HG02798 (cell line): Measurements from ENCODE around the gene EAPP.
"Not testable (repeated sequence)": the region's sequence is repeated elsewhere in the genome, so short reads cannot be mapped to it uniquely, and the experiment has no call there.

Experiments
- ATAC-seq: cut with Tn5 transposase; IDR thresholded peaks from one replicate; pipeline ENCODE4 v1.9.1; 2021; ENCODE audit warnings: mild to moderate bottlenecking; ENCODE audit not compliant: unreplicated experiment, poor library complexity

Gene EAPP, protein sequence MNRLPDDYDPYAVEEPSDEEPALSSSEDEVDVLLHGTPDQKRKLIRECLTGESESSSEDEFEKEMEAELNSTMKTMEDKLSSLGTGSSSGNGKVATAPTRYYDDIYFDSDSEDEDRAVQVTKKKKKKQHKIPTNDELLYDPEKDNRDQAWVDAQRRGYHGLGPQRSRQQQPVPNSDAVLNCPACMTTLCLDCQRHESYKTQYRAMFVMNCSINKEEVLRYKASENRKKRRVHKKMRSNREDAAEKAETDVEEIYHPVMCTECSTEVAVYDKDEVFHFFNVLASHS

DNA sequence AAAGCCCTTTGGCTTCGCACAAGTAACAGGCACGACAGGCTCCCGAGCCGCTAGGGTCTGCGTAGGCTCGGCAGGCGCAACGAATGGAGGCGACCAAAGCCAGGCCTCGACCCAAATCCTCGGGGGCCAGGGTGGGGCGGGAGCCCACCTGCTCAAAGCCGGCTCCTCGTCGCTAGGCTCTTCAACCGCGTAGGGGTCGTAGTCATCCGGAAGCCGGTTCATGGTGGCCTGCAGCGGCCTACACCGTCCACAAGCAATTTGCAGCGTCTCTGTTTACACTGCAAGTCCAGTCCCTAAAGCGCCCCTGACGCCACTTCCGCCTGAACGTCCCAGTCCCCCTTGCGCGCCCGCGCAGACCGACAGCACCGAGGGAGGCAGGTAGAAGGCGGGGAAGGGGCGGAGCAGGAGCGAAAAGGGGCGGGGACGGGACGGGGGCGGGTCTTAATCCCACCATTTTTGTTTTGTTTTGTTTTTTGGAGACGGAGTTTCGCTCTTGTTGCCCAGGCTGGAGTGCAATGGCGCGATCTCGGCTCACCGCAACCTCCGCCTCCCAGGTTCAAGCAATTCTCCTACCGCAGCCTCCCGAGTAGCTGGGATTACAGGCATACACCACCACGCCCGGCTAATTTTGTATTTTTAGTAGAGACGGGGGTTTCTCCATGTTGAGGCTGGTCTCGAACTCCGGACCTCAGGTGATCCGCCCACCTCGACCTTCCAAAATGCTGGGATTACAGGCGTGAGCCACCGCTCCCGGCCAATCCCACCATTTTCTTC lies at the start of gene EAPP:
EAPP (minus strand) TSS at position 295 of the 774 bp plus-strand sequence; CDS start at position 222, 73 bp downstream.
- ATAC-seq, result peak; percentile 100

DNA sequence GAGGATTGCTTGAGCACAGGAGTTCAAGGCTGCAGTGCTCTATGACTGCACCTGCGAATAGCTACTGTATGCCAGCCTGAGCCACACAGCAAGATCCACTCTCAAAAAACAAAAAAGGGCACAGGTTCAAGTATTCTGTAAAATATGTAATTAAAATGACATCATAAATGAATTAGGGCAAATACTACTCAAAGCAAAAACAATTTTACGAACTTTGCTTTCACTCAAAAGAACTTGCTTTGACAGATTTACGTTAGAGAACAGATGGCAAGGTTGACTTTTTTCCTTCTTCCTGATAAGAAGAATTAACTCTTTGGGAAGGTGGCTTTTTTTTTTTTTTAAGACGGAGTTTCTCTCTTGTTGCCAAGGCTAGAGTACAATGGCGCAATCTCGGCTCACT lies 44.0 kb upstream of the EAPP start:
- ATAC-seq, result no peak

DNA sequence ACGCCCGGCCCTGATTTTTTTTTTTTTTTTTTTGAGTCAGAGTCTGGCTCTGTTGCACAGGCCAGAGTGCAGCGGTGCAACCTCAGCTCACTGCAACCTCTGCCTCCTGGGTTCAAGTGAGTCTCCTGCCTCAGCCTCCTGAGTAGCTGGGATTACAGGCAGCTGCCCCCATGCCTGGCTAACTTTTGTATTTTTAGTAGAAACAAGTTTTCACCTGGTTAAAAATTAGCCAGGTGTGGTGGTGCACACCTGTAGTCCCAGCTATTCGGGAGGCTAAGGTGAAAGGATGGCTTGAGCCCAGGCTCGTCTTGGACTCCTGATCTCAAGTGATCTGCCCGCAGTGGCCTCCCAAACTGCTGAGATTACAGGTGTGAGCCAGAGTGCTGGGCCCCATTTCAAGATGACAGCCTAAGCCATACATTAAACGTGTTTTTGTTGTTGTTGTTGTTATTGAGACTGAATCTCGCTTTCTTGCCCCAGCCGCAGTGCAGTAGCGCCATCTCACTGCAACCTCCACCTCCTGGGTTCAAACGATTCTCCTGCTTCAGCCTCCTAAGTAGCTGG lies 42.7 kb upstream of the EAPP start:
- ATAC-seq, result no peak

DNA sequence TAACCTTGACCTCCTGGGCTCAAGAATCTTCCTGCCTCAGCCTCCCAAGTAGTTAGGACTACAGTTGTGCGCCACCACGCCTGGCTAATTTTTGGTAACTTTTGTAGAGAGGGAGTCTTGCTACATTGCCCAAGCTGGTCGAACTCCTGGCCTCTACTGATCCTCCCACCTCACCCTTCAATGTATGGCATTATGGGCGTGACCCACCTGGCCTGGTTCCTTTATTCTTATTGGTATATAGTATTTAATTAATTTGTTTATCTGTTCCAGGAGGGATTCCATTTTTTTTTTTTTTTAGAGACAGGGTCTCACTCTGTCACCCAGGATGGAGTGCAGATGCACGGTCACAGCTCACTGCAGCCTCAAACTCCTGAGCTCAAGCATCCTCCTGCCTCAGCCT lies 40.9 kb upstream of the EAPP start:
- ATAC-seq, result no peak

DNA sequence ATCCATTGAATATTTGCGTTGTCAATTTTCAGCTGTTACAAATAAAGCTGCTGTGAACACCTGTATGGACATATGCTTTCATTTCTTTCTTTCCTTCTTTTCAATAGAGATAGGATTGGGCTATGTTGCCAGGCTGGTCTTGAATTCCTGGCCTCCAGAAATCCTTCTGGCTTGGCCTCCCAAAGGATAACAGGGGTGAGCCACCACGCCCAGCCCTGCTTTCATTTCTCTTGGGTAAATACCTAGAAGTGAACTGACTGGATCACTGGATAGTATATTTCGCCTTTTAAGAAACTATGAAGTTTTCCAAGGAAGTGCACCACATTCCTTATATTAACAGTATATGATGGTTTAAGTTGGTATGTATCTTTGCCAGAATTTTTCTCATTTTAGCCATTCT lies 32.3 kb upstream of the EAPP start:
- ATAC-seq, result no peak

DNA sequence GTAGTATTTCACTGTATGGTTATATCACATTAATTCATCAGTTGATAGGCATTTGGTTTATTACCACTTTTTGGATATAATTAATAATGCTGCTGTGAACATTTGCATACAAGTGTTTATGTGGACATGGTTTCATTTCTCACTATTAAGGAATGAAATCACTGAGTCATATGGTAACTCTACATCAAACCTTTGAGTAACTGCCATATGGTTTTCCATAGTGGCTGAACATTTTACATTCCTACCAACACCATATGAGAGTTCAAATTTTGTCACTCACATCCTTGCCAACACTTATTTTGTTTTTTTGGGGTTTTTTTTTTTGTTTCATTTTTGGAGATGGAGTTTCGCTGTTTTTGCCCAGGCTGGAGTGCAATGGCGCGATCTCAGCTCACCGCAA lies 30.2 kb upstream of the EAPP start:
- ATAC-seq, result no peak

DNA sequence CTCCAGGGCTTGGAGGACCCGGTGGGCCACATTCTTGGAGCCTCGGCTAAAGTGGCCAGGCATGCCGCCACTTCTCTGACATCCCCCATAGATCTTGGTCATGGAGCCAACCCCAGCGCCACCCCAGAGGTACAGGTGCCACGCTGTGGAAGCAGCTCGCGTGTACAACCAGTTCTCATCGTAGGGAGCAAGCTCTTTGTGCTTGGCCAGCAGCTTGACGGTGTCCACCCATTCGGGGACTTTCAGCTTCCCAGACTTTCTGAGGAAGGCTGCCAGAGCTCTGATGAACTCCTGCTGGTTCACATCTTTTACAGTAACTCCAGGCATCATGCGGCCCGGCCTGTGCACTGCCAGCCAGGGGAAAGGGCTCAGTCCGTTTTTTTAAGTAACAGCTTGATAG lies 29.3 kb upstream of the EAPP start:
- no peak for ATAC-seq

DNA sequence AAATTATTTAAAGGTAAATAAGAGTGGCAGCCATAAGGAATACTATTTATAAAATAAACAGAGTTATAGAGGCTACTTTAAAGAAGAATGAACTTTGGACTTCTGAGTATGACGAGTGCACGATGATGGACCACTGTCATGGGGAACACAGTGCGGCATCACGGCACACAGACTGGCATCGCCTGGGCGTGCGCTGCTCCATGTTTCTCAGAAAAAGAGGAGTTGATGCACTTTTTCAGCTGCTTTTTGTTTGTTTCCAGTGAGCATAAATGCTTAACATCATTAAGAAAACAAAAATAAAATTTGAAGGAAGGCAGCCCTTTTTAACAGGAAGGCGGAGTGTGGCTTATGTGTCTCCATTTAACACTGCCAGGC lies 23.3 kb upstream of the EAPP start:
- ATAC-seq, result no peak

DNA sequence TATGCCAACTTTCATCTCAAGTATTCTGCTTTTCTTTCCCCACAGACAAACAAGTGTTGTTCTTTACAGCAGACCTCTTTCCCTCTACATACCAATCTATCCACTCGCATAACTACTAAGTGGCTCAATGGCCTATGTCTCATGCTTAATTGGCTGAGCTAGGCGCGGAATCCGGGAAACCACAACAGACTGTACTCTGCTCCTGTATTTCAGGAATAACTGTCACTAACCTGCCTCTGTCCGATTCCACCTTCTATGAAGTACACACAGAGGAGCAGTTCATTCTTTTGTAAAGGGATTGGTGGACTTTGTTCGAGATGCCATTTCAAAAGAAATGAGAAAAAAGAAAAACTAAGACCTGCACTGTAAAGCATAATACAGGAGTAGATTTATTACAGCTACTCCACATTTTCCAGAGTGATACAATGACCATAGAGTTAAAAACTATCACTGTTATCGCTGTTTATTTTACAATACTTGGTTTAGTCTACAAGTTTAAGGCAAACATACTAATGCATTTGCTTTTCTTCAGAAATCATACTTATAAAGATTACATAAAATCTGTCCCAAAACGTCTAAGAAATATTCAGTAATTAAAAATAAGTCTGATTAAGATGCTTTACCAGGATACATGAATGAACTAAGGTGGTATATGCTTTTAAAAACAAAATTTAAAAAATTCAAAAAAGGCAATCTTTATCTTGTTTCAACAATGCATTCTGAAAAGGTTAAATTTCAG lies 22.7 kb upstream of the EAPP start:
- ATAC-seq, result not testable (repeated sequence)

DNA sequence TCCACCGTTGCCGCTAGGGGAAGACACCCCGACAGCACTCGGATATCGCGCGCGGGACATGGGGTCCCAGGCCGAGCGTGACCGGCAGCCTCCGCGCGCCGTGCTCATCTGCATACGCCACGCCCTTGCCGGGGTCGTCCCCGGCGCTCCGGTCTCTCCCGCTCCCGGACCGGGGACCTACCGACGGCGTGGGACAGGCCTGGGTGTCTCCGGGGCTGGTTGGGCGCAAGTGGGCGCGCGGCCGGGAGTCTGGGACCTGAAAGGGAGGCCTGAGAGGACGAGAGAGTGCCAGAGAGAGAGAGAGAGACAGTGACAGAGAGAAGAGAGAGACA lies 17.0 kb upstream of the EAPP start:
- ATAC-seq, result peak; percentile 49

DNA sequence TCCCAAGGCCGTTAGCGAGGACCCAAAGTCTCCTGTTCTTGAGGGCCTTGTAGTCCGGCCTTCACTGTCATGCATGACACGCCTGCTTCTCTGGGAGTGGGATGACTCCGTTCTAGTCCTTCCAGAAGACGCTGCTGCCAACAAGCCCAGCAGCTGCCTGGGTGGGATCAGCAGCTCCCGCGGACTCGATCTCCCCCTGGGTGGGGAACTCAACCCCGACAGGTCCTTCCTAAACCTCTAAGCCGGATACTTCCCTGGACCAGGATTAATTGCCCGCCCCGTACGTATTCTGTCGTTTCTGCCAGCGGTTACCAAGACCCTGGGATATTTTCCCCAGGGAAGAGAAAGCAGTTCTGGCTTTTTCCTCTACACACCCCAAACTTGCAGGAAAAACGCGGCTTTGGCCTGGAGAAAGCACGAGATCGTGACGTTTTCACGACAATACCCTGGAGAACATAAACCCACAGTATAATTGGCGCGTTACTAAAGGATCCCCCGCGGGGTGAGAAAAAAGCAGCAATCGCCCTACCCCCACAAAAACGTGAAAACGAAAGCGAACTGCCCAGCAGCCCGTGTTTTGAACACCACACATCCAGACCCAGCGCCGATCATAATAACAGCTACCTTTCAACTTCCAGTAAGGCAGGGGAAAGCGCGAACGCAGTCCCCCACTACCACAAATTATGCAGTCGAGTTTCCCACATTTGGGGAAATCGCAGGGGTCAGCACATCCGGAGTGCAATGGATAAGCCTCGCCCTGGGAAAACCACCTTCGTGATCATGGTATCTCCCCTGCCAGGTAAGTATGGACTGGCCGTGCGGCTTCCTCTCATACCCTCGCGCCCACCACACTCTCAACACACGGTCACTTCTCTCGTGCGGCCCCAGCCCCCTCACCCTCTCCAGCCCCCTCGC lies 16.3 kb upstream of the EAPP start:
- peak; percentile 72 for ATAC-seq

DNA sequence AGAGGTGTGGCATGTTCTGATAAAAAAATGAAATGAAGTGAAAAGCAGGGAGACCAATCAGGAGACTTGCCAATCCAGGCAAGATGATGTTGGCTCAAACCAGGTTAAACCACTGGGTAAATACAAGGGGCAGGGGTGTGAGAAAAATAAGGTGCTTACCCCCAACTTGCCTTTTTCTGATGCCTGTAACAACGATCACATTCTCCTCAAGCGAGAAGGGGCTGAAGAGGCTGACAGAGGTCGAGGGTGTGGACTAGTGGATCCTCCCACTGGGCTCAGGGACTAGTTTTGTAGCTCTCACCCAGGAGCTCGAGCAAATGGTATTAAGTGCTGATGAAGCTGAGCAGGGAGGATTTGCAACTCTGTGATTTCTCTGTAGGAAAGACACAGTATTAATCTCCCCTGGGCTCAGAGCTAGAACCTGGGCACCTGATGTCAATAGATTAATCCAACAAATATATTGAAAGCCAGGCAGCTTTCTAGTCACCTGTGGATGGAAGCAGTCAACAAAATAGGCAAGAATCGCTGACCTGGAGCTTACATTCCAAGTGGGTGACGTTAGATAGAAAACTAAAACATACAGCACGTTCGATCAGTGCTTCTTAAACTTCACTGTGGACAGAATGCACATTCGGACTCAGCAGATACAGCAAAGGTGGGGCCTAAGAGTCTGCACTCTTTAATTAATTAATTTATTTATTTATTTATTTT lies 15.2 kb upstream of the EAPP start:
- no peak for ATAC-seq

DNA sequence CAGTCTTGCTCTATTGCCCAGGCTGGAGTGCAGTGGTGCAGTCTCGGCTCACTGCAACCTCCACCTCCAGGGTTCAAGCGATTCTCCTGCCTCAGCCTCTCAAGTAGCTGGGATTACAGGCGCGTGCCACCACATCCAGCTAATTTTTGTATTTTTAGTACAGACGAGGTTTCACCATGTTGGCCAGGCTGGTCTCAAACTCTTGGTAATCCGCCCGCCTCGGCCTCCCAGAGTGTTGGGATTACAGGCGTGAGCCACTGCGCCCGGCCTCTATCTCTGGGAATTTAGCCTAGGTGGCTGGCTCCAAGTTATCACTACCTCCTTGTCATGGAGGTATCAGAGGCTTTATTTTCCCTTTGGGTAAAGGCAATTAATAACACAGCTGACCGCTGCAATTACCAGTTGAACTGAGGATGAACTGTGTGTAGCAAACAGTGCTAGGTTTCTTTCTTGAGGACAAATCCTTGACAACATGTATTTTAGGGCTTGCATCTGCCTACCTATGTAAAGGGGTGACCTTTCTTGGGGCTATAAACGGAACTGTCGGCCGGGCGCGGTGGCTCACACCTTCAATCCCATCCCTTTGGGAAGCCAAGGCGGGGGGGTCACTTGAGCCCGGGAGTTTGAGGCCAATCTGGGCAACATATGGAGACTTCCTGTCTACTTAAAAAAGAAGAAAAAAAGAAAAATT lies 9.9 kb upstream of the EAPP start:
- ATAC-seq, result not testable (repeated sequence)

DNA sequence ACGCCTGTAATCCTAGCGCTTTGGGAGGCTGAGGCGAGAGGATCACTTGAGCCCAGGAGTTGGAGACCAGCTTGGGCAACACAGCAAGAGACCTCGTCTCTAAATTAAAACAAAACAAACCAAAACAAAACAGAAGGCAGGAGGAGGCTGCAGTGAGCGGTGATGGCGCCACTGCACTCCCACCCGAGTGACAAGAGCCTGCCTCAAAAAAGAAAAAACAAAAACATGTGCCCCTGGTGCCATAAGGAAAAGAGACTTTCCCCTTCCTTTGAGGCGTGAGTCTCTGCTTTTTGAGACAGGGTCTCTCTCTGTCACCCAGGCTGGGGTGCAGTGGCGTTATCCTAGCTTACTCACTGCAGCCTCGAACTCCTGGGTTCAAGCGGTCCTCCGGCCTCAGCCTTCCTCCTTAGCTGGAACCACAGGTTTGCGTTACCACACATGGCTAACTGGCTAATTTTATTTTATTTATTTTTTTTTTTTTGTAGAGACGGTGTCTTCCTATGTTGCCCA lies 9.0 kb upstream of the EAPP start:
- ATAC-seq, result no peak

DNA sequence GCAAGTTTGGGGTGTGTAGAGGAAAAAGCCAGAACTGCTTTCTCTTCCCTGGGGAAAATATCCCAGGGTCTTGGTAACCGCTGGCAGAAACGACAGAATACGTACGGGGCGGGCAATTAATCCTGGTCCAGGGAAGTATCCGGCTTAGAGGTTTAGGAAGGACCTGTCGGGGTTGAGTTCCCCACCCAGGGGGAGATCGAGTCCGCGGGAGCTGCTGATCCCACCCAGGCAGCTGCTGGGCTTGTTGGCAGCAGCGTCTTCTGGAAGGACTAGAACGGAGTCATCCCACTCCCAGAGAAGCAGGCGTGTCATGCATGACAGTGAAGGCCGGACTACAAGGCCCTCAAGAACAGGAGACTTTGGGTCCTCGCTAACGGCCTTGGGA lies 7.6 kb upstream of the EAPP start:
- peak; percentile 46 for ATAC-seq

DNA sequence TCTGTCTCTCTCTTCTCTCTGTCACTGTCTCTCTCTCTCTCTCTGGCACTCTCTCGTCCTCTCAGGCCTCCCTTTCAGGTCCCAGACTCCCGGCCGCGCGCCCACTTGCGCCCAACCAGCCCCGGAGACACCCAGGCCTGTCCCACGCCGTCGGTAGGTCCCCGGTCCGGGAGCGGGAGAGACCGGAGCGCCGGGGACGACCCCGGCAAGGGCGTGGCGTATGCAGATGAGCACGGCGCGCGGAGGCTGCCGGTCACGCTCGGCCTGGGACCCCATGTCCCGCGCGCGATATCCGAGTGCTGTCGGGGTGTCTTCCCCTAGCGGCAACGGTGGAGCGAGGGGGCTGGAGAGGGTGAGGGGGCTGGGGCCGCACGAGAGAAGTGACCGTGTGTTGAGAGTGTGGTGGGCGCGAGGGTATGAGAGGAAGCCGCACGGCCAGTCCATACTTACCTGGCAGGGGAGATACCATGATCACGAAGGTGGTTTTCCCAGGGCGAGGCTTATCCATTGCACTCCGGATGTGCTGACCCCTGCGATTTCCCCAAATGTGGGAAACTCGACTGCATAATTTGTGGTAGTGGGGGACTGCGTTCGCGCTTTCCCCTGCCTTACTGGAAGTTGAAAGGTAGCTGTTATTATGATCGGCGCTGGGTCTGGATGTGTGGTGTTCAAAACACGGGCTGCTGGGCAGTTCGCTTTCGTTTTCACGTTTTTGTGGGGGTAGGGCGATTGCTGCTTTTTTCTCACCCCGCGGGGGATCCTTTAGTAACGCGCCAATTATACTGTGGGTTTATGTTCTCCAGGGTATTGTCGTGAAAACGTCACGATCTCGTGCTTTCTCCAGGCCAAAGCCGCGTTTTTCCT lies 7.0 kb upstream of the EAPP start:
- ATAC-seq, result peak; percentile 71

DNA sequence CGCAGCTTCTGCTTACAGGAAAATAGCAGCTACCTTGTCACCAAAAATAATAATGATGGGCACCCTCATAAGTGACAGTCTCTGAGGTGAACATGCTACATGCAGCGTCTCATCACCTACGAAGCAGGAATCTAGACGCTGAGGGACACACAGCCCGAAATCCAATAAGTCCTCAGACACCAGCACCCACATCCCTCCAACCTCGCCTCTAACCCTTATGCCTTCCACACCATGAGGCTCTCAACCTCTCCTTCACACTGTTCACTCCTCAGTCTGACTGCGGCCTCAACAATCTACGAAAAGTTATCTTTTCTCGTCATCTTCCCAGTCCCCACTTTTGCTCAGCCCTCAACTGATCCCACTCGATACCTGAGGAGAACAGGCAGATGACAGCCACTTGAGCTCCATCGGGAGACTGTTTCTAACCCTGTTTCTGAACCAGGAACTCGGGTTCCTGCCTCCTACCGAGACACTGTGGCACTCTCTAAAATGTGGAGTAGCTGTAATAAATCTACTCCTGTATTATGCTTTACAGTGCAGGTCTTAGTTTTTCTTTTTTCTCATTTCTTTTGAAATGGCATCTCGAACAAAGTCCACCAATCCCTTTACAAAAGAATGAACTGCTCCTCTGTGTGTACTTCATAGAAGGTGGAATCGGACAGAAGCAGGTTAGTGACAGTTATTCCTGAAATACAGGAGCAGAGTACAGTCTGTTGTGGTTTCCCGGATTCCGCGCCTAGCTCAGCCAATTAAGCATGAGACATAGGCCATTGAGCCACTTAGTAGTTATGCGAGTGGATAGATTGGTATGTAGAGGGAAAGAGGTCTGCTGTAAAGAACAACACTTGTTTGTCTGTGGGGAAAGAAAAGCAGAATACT lies 919 bp upstream of the EAPP start:
- not testable (repeated sequence) for ATAC-seq
